GM21390 (cell line): ENCODE results near the gene THADA.

Experiments used
- ATAC-seq: cut with Tn5 transposase; IDR thresholded peaks from one replicate; pipeline ENCODE4 v1.9.1; 2021; ENCODE audit not compliant: unreplicated experiment

THADA gene

DNA sequence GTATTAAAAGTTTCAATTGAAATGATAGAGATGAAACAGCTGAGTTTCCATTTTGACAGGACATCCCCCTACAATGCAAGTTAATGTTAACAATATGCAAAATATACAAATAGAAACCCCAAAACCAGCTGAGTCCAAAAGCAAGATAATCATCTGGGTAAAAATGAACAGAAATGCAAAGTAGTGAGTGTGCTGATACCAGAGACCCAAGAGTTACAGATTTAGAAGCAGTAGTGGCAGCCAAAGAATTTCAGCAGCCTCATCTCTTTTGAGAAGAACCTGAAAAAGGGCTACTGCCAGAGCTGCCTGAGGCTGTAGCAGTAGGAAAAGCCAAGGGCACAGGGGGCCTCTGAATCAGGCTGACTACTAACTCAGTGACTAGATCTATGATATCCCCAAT, 82.6 kb downstream of the THADA start:
- ATAC-seq: peak; percentile 71

DNA sequence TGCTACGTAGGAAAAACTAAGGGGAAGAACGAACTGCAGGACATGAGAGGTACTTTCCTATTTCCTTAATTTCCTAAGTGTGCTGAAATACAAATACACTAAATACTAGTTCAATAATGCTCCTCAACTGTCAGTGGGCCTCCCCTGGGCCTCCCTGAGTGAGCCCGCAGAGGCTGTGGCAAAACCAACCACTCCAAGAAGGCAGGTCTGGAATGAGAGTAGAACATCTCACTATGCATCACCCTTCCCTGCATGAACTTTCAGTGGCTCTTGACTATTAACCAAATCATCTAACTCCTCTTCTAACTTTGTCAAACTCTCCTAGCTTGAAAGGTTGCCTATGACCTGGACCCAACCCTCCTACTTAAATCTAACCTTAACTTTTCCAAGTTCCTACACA, 84.6 kb downstream of the THADA start:
- no peak for ATAC-seq

DNA sequence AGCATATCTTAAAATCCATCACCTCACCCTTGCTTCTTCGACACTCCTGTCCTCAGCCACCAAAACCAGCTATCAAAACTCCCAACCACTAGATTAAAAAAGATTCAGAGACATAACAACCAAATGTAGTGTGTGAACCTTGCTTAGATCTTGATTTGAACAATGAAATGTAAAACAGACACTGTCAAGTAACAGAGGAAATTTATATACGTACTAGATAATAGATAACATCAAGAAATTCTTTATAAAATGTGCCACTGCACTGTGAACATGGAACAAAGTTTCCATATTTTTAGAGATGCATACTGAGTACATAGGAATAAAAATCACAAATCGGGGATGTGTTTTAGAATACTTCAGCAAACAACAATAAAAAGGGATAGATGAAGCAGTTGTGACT, 86.0 kb downstream of the THADA start:
- ATAC-seq: no peak

DNA sequence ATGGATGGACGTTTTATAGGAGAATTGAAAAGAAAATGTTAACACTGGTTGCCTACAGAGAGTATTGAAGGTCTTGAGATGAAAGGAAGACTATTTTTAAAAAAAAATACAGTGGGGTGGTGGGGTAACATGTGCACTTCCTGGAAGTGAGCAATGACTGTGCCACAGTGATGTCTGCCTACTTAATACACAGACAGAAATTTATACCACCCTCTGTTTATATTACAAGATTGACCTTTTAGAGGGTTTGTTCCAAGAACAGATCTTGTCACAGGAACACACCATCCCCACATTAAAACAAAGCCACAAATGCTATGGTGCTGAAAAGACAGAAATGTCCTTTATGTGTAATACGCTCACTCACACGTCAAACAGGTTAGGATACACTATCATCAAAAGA, 87.6 kb downstream of the THADA start:
- no peak for ATAC-seq

DNA sequence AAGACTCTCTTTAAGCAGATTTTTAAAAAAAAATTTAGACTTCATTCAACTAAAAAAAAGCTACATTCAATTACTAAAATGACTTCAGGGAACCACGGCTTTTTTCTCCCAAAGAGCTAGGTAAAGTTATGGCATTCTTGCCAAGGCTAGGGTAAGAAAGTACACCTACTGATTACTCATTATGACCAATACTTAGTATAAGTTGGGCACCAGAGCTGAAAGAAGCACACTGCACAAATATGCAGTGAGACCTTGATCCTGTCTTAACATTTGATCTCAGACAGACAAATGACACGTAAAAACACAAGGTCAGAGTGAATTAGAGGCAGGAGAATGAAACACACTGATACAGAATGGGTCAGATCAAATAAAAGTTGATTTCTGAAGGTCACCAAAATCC, 88.7 kb downstream of the THADA start:
- ATAC-seq: no peak

DNA sequence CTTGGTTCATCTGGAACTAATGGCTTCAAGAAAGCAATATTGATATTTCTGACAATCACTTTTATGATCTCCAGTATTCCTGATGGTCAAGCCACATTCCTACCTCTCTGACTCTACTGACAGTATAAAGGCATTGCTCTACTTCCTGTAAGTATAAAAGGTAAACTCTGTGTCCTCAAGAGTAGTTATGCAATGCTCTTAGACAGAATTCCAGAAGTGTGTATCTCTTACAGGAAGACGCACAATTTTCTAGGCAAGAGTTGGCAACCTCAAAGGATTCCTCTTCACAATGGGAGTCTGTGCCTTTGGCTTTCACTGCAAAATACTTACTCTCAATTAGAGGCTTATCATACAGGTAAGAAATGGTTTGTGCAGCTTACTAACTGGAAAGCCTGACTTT, 100.1 kb downstream of the THADA start:
- no peak for ATAC-seq

DNA sequence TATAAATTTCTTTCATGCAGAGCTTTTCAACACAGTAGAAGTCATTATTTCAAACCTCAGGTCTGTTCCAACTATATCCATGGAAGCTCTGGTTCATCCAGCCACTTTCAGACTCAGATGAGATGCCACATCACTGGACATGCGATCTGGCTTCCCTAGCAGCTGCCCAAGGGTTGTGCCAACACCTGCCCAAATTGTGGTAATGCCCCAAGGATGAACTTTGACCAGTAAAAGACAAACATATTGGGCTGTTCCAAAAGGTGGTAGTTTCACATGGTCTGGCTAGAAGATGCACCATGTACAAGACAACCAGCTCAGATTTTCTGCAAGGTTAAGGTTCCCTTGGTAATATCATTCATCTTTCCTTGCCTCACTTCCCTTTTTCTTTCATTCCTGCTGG, 101.9 kb downstream of the THADA start:
- no peak for ATAC-seq

DNA sequence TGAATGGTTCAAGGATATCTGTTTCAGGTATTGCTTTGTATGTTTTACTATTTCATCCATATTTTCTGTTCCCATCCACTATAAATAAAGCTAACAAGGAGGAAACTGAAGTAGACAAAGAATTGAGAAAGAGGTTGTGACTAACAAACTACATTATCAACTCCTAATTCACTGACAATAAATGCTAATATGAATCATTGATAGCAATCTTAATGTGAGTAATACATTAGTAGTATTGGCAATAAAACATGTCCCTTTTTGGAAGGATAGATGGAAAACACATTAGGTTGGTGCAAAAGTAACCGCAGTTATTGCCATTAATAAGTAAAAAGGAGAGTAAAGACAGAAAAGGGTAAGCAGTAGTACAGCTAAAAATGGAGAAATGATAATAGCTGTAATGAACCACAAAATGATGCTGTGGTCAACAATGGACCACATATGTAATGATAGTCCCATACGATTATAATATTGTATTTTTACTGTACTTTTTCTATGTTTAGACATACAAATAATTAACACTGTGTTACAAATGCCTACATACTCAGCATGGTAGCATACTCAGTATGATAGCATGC, 104.7 kb downstream of the THADA start:
- ATAC-seq: no peak

DNA sequence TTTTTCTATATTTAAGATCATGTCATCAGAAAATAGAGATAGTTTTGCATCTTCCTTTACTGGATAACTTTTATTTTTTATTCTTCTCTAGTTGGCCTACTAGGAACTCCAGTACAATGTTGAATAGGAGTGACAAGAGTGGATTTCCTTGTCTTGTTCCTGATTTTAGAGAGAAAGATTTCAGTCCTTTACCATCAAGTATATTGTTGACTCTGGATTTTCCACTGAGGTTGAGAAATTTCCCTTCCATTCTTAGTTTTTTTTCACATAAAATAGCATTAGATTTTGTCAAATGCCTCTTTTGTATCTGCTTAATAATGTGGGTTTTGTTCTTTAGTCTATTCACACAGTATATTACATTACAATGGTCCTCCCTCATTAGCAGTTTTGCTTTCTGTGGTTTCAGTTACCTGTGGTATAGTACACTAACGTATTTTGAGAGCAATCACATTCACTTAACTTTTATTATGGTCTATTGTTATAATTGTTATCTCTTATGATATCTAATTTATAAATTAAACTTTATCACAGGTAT, 105.5 kb downstream of the THADA start:
- no peak for ATAC-seq

DNA sequence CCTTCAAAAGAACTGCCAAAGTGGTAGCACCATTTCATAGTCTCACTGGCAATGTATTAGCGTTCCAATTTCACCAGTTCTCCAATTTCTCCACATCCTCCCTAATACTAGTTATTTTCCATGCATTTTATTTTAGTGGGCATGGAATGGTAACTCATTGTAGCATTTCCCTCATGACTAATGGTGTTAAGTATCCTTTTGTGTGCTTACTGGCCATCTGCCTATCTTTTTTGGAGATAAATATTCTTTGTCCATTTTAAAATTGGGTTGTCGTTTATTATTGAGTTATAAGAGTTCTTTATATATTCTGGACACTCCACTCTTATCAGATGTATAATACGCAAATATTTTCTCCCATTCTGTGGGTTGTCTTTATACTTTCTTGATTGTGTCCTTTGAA, 107.1 kb downstream of the THADA start:
- no peak for ATAC-seq

DNA sequence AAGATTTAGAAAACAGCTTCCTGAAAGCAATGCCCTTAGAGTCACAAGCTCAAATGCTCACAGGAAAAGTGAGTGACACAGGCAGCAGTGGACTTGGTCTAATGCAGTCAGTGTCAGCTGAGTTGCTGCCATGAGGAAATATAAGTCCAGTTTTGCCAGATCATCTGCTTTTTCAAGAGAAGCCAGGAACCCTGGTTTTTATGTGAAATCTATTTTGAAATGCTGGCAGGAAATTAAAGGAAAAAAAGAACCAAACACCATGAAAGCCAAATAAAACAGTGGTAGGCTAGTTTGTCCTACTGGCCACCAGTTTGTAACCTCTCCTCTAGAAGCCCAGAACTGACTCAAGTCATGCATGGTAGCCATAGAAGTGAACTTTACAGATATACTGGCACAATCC, 109.2 kb downstream of the THADA start:
- no peak for ATAC-seq

DNA sequence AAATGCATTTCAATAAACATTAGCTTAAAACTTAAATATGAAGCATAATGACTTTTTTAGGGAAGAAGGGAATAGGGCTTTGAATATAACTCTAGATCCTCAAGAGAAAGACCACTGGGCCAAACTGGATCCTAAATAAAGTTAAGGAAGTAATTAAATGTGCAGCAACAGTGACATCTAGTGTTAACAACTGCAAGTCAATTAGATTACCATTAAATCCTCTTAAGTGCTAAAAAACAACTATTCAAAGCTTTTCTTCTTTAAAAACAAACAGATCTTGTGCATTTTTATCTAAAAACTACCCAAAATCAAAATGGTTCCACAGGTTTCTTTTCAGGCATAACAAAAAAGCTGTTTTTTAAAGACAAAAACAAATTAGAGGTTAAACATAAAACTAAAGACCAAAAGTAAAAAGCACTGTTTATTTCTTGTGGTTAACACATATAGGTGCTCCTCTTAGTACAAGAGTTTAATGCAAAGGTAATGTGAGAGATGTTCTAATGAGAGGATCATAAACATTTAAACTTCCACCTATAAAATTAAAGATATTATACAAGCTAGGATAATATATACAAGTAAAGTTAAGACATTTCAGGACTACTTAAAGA, 111.4 kb downstream of the THADA start:
- ATAC-seq: no peak

DNA sequence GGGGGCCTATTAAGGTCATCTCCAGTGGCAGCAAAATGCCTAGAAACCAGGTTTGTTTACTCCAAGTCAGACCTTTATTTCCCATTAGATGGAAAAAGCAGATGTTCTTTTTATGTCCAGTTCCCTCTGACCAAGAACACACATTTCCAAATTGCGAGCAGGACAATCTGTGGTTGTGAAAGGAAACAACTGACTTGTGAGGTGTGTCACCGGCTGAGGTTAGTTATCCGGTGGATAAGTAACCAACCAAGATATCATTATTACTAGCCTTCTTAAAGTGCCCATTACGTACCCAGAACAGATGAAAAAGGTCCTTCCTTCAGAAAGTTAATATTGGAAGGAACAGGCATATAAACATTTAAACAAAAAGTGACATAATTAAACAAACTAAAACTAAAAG, 112.9 kb downstream of the THADA start:
- no peak for ATAC-seq

DNA sequence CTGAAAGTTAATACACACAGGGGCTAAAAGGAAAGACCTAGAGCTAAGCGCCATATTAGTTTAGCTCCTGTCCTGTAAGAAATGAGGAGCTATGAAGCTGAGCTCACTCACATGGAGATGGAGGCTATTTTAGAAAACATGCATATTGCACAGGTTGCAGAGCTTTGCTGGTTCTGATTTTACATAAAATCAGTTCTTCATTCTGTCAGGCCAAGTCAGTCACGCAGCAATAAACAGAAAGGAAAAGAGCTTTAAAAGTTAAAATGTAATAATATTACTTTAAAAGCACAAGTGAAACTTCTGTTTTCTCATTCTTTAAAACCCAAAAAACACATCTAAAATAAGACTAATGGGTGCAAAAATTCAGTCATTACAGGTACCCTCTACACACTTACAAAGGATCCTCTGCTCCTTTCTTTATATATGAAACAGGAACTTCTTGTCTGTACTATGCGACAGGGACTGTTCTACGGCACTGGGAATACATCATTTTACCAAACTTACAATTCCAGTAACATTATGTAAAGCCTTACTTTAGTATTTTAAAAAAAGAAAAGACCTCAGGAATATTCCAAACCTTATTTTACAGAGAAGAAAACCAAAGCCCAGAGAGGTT, 113.8 kb downstream of the THADA start:
- no peak for ATAC-seq

DNA sequence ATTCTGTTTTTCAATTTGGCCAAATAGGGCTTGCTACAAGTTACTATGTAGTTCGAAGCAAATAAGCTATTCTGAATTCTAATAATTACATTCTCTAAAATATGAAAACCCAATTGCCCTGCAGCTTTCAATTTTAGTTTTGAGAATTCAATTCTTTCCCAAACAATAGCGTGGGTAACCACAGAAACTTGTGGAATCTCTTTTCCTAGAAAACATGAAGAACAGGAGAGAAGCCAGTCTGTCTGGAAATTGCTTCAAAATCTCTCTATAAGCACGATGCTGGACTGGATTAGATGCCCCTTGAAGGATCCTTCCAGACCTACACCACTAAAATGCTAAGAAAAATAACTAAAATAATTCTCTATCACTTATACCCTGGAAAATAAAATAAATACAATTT, 115.0 kb downstream of the THADA start:
- ATAC-seq: no peak

DNA sequence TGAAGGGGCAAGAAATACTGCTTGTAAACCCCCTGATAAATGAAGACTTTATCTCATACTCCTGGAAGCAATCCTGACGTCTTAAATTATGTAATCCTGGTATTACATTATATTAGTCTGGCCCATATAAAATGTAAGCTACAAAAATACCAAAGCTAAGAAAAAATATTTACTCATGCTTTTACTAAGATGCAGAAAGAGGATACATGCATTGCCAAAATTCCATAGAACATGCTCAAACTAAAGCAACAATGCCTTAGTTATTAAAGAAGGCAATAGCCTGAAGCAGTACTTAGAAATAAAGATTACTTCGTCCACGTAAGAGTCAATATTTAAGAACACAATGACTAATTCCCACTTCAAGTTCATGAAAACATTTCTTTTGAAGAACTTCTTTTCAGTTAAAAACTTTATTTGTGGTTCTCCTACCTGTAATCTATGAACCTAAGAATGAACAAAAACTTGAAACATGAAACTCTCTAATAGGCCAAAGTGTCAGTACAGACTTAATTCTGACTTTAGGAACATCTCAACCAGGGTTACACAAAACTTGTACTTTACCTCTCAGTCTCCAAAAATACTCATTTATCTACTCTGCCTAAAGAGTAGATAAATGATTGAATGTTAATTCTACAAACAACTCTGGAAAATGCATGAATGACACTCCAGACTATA, 117.3 kb downstream of the THADA start:
- ATAC-seq: no peak

DNA sequence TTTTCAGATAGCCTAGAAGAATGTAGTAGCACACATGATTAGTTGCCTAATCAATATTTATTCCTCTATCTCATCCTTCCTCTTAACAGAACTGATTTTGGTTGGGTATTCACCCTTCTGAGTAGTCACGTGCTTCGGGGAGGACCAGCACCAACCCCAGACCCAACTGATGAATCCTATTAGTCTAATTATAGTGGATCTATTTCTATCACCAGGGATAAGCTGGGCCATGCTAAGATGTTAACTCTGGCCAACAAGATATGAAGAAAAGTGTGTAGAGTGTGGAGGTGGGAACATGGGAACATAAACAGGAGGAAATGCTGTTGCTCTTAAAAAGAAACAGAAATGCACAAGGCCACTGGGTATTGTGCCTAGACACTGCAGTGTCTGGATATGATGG, 119.9 kb downstream of the THADA start:
- no peak for ATAC-seq

DNA sequence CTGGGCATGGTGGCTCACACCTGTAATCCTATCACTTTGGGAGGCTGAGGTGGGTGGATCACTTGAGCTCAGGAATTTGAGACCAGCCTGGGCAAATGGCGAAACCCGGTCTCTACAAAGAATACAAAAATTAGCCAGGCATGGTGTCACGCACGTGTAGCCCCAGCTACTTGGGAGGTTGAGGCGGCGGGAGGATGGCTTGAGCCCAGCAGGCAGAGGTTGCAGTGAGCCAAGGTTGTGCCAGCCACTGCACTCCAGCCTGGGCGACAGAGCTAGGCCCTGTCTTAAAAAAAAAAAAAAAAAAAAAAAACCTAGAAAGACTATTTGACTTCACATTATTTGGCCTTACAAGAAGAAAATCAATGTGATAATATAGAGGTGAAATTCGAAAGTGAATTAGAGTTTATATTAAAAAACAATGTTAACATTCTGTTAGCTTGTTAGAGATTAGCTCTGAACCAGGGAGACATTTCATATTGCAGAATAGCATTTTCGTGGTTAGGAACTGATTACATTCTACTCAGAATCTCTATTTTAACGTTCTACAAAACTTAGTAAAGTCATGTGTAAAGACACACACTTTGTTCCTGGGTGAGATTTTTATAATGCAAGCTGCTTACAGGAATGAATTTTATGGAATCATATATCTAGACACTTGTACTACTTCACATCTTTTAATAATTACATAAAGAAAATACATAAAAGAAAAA, 120.5 kb downstream of the THADA start:
- ATAC-seq: no peak

DNA sequence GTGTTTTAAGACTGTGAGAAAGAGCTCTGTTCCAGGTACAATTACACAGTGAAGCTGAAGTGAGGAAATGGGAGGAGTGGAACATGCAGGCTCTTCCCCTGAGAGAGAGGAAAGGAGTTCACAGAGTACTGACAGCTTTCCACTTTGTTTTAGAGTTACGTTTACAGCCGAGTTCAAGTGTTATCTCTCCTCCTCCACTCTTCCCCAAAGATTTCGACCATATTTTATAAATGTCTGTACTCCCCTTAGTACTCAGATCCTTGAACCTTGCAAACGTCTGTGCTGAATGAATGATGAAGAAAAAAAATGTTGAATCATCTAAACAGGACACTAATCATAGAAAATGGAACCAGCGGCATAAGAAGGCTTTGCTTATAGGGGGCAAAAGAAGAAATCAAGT, 121.6 kb downstream of the THADA start:
- ATAC-seq: no peak

DNA sequence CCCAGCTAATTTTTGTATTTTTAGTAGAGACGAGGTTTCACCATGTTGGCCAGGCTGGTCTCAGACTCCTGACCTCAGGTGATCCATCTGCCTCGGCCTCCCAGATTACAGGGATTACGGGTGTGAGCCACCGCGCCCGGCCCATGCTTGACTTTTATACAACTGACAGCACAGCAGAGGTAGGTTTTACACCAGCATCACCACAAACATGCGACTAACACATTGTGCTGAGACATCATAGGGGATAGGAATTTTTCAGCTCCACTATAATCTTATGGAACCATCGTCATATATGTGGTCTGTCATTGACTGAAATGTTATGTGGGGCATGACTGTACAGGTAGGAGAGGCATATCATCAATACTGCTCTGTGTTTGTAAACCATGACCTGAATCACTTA, 122.1 kb downstream of the THADA start:
- ATAC-seq: no peak

DNA sequence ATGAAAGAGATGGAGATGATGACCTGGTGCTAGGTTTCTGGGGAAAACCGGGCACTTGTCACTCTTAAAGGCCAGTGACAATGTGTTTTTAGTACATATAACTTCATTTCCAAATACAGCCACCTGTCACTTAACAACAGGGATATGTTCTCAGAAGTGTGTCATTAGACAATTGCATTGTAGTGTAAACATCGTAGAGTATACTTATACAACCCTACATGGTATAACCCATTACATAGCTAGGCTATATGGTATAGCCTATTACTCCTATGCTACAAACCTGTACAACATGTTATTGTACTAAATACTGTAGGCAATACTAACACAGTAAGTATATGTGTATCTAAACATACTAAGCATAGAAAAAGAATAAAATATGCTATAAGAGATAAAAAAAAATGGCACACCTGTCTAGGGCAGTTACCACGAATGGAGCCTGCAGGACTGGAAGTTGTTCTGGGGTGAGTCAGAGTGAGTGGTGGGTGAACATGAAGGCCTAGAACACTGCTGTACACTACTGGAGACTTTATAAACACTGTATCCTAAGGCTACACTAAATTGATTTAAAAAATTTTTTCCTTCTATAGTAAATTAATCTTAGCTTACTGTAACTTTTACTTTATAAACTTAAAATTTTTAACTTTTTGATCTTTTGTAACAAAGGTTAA, 123.2 kb downstream of the THADA start:
- no peak for ATAC-seq
